PC-9 (cell line): ENCODE results near the gene HSF4.

Experiments used
- EZH2 ChIP-seq: fragments of 200-600 bp; sonication (generic); IDR thresholded peaks from 2 replicates; pipeline ENCODE4 v1.8.0; 2017; ENCODE audit warnings: antibody characterized with exemption, low read depth
- TF ChIP-seq, protein P1 (sequence below): fragments of 200-600 bp; sonication (generic); conservative IDR thresholded peaks from 2 replicates; pipeline ENCODE4 v1.6.1; 2017; ENCODE audit warnings: mixed run types, antibody characterized with exemption, mild to moderate bottlenecking, moderate library complexity

DNA sequence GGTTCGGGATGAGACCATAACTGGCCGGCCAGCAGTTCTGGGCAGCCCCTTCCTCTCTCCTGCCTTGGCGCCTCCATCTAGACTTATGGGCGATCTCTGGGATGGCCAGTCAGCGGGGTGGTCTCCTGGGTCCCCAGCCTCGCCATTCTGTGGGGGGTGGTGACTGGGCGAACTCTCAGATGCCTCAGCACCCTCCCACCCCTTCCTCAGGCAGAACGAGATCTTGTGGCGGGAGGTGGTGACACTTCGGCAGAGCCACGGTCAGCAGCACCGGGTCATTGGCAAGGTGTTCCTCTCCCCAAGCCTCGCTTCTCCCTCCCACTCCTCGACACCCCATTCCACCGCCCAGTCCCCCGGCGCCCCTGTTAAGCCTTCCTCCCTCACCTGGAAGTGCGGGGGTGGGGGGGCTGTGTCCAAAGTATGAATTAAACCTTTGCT lies 1.6 kb downstream of the HSF4 start:
- TF ChIP-seq, protein P1, sequence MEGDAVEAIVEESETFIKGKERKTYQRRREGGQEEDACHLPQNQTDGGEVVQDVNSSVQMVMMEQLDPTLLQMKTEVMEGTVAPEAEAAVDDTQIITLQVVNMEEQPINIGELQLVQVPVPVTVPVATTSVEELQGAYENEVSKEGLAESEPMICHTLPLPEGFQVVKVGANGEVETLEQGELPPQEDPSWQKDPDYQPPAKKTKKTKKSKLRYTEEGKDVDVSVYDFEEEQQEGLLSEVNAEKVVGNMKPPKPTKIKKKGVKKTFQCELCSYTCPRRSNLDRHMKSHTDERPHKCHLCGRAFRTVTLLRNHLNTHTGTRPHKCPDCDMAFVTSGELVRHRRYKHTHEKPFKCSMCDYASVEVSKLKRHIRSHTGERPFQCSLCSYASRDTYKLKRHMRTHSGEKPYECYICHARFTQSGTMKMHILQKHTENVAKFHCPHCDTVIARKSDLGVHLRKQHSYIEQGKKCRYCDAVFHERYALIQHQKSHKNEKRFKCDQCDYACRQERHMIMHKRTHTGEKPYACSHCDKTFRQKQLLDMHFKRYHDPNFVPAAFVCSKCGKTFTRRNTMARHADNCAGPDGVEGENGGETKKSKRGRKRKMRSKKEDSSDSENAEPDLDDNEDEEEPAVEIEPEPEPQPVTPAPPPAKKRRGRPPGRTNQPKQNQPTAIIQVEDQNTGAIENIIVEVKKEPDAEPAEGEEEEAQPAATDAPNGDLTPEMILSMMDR: no peak
- no peak for TF ChIP-seq EZH2
